Activated CD8-positive, alpha-beta T cell treated with anti-CD3 and anti-CD28 coated beads for 36 hours (primary cell): ENCODE data around the gene PRCD. TPM values are rescaled to one million over a fixed set of nuclear protein-coding genes. Genes with fewer than 3 reads are reported as not detected.

ENCODE experiments used
- ATAC-seq: fragments of 200-7000 bp; cut with Tn5 transposase; one replicate; pipeline ENCODE4 v1.10.0; 2021; ENCODE audit warnings: mild to moderate bottlenecking, moderate library complexity
- CTCF ChIA-PET: fragments of 350-600 bp; sonication (Branson Sonifier 250); formaldehyde crosslinking; loops from one replicate; lab custom pipeline; 2021; ENCODE audit warnings: antibody characterized with exemption; lab: Charles Lee
- POLR2A ChIA-PET: fragments of 350-600 bp; sonication (Branson Sonifier 250); formaldehyde crosslinking; loops from one replicate; lab custom pipeline; 2021; ENCODE audit warnings: antibody characterized with exemption; lab: Charles Lee
- DNase-seq: peaks from one replicate; pipeline ENCODE4 v3.0.0-alpha.2; 2020
- H3K27ac Mint-ChIP-seq: one replicate; pipeline ENCODE4 v1.8.0; 2021; ENCODE audit warnings: mild to moderate bottlenecking, mixed read lengths
- H3K27me3 Mint-ChIP-seq: one replicate; pipeline ENCODE4 v1.8.0; 2021; ENCODE audit warnings: mixed read lengths
- H3K36me3 Mint-ChIP-seq: one replicate; pipeline ENCODE4 v1.8.0; 2021; ENCODE audit warnings: low read depth, mixed read lengths
- H3K4me1 Mint-ChIP-seq: one replicate; pipeline ENCODE4 v1.8.0; 2021; ENCODE audit warnings: low read depth, mixed read lengths
- H3K4me3 Mint-ChIP-seq: one replicate; pipeline ENCODE4 v1.8.0; 2021; ENCODE audit warnings: mild to moderate bottlenecking, moderate library complexity, mixed read lengths
- H3K9me3 Mint-ChIP-seq: one replicate; pipeline ENCODE4 v1.8.0; 2021; ENCODE audit warnings: mixed read lengths
- intact Hi-C: fragments of 100-400 bp; cut with micrococcal nuclease; formaldehyde crosslinking; loops from one replicate; pipeline ENCODE4 v1.10.0; 2022
- total RNA-seq, 2 experiments: library from RNA; stranded (reverse); gene quantifications; one replicate each; pipeline ENCODE4 v1.2.3, GENCODE V29; 2021
- TF ChIP-seq, protein P1 (sequence below): fragments of 200-600 bp; IDR thresholded peaks from one replicate; pipeline ENCODE4 v1.8.0; 2022; ENCODE audit warnings: antibody characterized with exemption, mild to moderate bottlenecking

The PRCD gene
- total RNA-seq, 2 experiments from 2014 or later = not detected

DNA sequence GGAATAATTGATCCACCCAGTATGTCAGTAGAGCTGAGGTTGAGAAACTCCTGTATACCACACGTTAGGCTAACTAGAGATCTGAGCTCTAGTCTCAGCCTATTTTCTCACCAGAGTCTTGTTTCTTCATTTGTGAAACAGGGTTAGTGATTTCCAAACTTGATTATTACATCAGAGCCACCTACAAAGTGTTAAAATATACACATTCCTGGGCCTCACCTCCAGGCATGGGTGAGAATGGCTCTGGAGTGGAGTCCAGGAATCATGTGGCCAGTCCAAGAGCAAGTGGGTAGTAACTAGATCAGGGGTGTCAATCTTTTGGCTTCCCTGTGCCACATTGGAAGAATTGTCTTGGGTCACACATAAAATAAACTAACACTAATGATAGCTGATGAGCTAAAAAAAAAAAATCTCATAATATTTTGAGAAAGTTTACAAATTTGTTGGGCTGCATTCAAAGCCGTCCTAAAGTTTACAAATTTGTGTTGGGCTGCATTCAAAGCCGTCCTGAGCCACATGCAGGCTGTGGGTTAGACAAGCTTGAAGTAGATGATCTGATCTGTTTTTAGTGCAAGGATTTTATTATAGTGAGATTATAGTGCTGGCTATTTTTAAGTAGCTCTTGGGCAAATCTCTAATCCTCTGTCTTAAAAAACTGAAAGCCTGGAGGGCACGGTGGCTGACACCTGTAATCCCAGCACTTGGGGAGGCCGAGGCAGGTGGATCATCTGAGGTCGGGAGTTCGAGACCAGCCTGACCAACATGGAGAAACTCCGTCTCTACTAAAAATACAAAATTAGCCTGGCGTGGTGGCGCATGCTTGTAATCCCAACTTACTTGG, 20.4 kb downstream of the PRCD start:
- Mint-ChIP-seq H3K4me1 (peaks cover 59% of the 10 kb centered on the region), H3K4me3 (peak overlapping the region; percentile 99), H3K9me3 (no peaks in the 10 kb centered on the region), H3K27ac (peak overlapping the region; percentile 72), H3K36me3 (peaks cover 69% of the 10 kb centered on the region), H3K27me3 (no peaks in the 10 kb centered on the region)
- intact Hi-C loops = no loop called here
- POLR2A ChIA-PET = interaction anchor here (0.7 to 3.2 kb wide), 15 partner anchors 8 to 177 kb away, joined by 3 to 10 read pairs (median 4); partner anchors contain the start of genes MFSD11, SRSF2 and ST6GALNAC2
- TF ChIP-seq, protein P1, sequence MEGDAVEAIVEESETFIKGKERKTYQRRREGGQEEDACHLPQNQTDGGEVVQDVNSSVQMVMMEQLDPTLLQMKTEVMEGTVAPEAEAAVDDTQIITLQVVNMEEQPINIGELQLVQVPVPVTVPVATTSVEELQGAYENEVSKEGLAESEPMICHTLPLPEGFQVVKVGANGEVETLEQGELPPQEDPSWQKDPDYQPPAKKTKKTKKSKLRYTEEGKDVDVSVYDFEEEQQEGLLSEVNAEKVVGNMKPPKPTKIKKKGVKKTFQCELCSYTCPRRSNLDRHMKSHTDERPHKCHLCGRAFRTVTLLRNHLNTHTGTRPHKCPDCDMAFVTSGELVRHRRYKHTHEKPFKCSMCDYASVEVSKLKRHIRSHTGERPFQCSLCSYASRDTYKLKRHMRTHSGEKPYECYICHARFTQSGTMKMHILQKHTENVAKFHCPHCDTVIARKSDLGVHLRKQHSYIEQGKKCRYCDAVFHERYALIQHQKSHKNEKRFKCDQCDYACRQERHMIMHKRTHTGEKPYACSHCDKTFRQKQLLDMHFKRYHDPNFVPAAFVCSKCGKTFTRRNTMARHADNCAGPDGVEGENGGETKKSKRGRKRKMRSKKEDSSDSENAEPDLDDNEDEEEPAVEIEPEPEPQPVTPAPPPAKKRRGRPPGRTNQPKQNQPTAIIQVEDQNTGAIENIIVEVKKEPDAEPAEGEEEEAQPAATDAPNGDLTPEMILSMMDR = no peak
- DNase-seq = no peak
- no peak for ATAC-seq
- CTCF ChIA-PET = interaction anchor here (0.8 to 7.3 kb wide), 8 partner anchors 18 to 175 kb away, joined by 3 to 64 read pairs (median 4); partner anchors contain the start of gene SPHK1

- ChIA-PET POLR2A (interaction anchor here (0.7 to 3.2 kb wide), 9 partner anchors 8 to 177 kb away, joined by 3 to 10 read pairs (median 4); partner anchors contain the start of genes MFSD11 and SRSF2), CTCF (interaction anchor here (1.6 to 7.3 kb wide), 5 partner anchors 33 to 153 kb away, joined by 4 to 64 read pairs (median 6); no protein-coding TSS in a partner anchor)
- peaks cover 60% of the 10 kb centered on the region for H3K4me1 Mint-ChIP-seq
- ATAC-seq (no peak), DNase-seq (no peak)
- H3K36me3 Mint-ChIP-seq = peaks cover 73% of the 10 kb centered on the region
- intact Hi-C loops = no loop called here
- TF ChIP-seq, protein P1 = no peak
- no peaks in the 10 kb centered on the region for H3K9me3 Mint-ChIP-seq
- no peaks in the 10 kb centered on the region for H3K27me3 Mint-ChIP-seq
- peak overlapping the region; percentile 72 for H3K27ac Mint-ChIP-seq
- peak overlapping the region; percentile 99 for H3K4me3 Mint-ChIP-seq
Observed at GRCh38 chr17:76560877-76561221, 21.0 kb downstream of the PRCD start.

DNA sequence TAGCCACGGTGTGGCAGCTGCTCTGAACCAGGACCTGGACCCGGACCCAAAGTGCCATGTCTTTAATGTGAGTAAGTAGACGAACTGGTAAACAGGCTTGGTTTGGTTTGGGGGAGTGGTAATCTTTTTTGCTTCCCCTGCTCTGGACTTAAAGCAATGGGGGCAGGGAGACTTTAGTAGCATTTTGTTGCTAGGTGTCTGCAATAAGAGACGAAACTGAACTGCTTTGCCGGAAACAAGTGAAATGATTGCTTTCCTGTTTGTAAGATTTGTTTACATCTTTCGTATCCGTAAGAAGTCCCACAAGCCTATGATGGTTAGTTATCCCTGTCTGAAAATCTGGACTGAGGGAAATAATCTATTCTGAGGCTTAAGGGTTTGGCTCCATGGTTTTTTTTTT, 21.5 kb downstream of the PRCD start:
- DNase-seq (no peak), ATAC-seq (no peak)
- POLR2A ChIA-PET = interaction anchor here (0.6 to 3.2 kb wide), 5 partner anchors 9 to 176 kb away, joined by 3 to 10 read pairs (median 7); partner anchors contain the start of genes MFSD11 and SRSF2
- intact Hi-C loops = no loop called here
- CTCF ChIA-PET = interaction anchor here (1.7 to 7.3 kb wide), 3 partner anchors 38 to 153 kb away, joined by 6 to 64 read pairs (median 6); no protein-coding TSS in a partner anchor
- H3K4me3 Mint-ChIP-seq = peak overlapping the region; percentile 99
- peaks cover 78% of the 10 kb centered on the region for H3K36me3 Mint-ChIP-seq
- peaks cover 65% of the 10 kb centered on the region for H3K4me1 Mint-ChIP-seq
- TF ChIP-seq, protein P1 = no peak
- H3K27me3 Mint-ChIP-seq = no peaks in the 10 kb centered on the region
- peak overlapping the region; percentile 72 for H3K27ac Mint-ChIP-seq
- no peaks in the 10 kb centered on the region for H3K9me3 Mint-ChIP-seq

DNA sequence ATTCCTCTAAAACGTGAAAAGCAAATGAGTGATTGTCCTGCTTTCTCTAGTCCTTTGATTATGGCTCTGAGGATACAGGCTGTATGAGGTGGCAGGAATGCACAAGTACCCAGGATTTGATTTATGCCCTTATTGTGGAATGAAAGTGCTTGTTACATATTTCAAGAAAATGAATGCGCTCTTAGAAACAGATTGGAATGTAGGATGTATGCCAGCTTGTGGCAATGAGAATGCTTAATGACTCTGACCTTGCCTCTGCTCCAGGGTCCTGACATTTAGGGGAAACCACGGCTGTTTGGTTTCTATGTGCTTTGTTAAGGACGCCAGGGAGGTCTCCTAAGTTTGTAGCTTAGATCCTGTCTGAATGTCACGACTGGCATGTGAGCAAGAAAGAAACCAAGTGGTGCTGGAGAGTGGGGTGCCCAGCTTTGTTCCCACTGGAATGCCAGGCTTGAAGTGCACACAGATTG, 22.0 kb downstream of the PRCD start:
- H3K4me1 Mint-ChIP-seq = peaks cover 63% of the 10 kb centered on the region
- ChIA-PET CTCF (interaction anchor here (2.1 to 7.3 kb wide), 2 partner anchors 39 to 62 kb away, joined by 6 to 64 read pairs; no protein-coding TSS in a partner anchor), POLR2A (interaction anchor here (0.6 to 3.2 kb wide), 3 partner anchors 9 to 147 kb away, joined by 3 to 7 read pairs (median 4); no protein-coding TSS in a partner anchor)
- intact Hi-C loops = no loop called here
- DNase-seq (no peak), ATAC-seq (no peak)
- peak overlapping the region; percentile 99 for H3K4me3 Mint-ChIP-seq
- H3K36me3 Mint-ChIP-seq = peaks cover 83% of the 10 kb centered on the region
- TF ChIP-seq, protein P1 = no peak
- no peaks in the 10 kb centered on the region for H3K27me3 Mint-ChIP-seq
- H3K27ac Mint-ChIP-seq = peak overlapping the region; percentile 72
- H3K9me3 Mint-ChIP-seq = no peaks in the 10 kb centered on the region
